ENCODE measurements around the gene UBE3B.

GRCh38 chr12:109489016-109489954 lies 11.9 kb downstream of the UBE3B start:
- TF ChIP-seq CTCF (optimal IDR thresholded peaks at IDR 0.05 in 1 of 3, IDR thresholded peaks at IDR 0.05 in 1 of 3, conservative IDR thresholded peaks at IDR 0.05 in 1 of 3; ENCODE audit: extremely low read depth in 1 of 3, insufficient read depth in 2 of 3, low read length in 3 of 3) (no peak), EZH2 (IDR thresholded peaks at IDR 0.05; ENCODE audit: low read length) (no peak)
